Rectal smooth muscle tissue (tissue), 1 donor: ENCODE data around the gene DPH2.

Experiments
- H3K27ac ChIP-seq: one replicate; pipeline ENCODE4 v1.7.0; 2013; ENCODE audit warnings: low read depth, low read length, inconsistent platforms
- H3K27me3 ChIP-seq: one replicate; pipeline ENCODE4 v1.7.0; 2013; ENCODE audit warnings: low read length; ENCODE audit not compliant: control insufficient read depth, insufficient read depth
- H3K36me3 ChIP-seq: one replicate; pipeline ENCODE4 v1.7.0; 2013; ENCODE audit warnings: low read length; ENCODE audit not compliant: control insufficient read depth, insufficient read depth
- H3K4me1 ChIP-seq: one replicate; pipeline ENCODE4 v1.7.0; 2013; ENCODE audit warnings: low read length; ENCODE audit not compliant: control insufficient read depth, insufficient read depth
- H3K4me3 ChIP-seq: one replicate; pipeline ENCODE4 v1.7.0; 2013; ENCODE audit warnings: low read length
- H3K9ac ChIP-seq: one replicate; pipeline ENCODE4 v1.7.0; 2013; ENCODE audit warnings: low read length

Gene DPH2, protein sequence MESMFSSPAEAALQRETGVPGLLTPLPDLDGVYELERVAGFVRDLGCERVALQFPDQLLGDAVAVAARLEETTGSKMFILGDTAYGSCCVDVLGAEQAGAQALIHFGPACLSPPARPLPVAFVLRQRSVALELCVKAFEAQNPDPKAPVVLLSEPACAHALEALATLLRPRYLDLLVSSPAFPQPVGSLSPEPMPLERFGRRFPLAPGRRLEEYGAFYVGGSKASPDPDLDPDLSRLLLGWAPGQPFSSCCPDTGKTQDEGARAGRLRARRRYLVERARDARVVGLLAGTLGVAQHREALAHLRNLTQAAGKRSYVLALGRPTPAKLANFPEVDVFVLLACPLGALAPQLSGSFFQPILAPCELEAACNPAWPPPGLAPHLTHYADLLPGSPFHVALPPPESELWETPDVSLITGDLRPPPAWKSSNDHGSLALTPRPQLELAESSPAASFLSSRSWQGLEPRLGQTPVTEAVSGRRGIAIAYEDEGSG

DNA sequence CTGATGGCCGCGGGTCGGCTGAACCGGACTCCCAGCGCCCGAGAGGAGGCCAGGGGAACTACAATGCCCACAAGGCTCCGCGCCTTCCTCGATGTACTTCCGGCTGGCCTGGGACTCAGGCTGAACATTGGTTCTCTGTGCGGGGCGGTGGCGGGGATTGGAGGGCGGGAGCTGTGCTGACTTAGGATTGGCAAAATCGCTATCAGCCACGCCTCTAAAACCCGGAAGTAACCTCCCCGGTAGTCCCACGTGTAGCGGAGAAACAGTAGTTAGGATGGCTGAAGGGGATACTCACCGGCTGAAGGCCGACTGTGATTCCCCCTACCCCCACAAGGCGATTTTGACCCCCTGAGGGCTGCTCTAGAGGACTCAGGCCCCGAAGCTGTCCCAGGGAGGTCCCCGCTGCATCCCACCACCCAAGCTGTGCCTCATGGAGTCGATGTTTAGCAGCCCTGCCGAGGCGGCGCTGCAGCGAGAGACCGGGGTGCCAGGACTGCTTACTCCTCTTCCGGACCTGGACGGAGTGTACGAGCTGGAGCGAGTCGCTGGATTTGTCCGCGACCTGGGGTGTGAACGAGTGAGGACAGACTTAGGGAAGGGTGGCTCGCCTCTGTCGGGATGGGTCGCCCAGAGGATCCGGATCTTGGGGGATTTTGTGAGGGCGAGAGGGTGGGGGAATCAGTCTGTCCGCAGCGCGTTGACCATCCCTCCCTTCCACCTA, at the start of gene DPH2:
TSS of gene DPH2 (plus strand) at position 265 of the 721 bp plus-strand sequence. CDS start at position 431, 166 bp downstream.
- Histone ChIP-seq H3K9ac (no peak within 1 kb of the TSS), H3K4me3 (peak within 1 kb of the TSS; percentile 93), H3K36me3 (peaks cover 7% of the 10 kb centered on the region), H3K27ac (no peak within 1 kb of the TSS), H3K4me1 (peaks cover 5% of the 10 kb centered on the region), H3K27me3 (no peaks in the 10 kb centered on the region)

DNA sequence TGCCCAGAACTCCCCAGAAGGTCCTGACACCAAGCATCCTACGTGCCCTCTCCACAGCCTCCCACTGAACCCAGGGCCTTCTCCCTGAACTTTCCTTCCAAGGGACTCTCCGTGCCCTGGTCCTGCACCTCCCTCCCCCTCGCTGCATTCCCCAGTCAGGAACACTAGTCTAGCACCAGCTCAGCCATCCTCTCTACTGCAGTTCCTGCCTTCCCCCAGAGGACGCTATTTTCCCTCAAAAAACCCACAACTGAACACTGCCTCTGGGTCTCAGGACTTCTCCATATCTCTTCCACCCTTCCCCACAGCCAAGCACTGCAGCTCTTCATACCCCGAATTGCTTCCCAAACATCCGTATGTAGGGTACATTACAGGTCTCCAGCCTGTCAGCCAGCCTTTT, 48.8 kb upstream of the DPH2 start:
- H3K27me3 ChIP-seq: no peaks in the 10 kb centered on the region
- H3K27ac ChIP-seq: no peak overlapping the region
- H3K4me1 ChIP-seq: no peaks in the 10 kb centered on the region
- no peaks in the 10 kb centered on the region for H3K36me3 ChIP-seq
- no peak overlapping the region for H3K4me3 ChIP-seq
- H3K9ac ChIP-seq: no peak overlapping the region

DNA sequence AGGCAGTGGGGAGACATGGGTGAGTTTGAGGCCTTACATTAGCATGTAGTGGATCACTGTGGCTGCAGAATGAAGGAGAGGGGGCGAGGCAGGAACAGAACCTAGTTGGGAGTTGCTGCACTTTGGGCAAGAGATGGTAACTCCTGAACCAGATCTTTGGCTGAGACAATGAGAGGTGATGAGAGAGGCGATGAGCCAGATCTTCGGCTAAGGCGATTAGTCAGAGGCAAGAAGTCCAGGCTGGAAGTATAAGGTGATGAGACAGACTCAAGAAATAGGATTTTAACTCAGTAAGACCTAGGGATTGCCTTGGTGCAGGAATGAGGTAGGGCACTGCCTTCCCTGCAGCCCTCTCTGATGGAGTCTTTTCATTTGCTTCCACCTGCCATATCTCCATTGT, 45.3 kb upstream of the DPH2 start:
- Histone ChIP-seq H3K4me1 (no peaks in the 10 kb centered on the region), H3K4me3 (no peak overlapping the region), H3K27me3 (no peaks in the 10 kb centered on the region), H3K36me3 (no peaks in the 10 kb centered on the region), H3K9ac (no peak overlapping the region), H3K27ac (no peak overlapping the region)

DNA sequence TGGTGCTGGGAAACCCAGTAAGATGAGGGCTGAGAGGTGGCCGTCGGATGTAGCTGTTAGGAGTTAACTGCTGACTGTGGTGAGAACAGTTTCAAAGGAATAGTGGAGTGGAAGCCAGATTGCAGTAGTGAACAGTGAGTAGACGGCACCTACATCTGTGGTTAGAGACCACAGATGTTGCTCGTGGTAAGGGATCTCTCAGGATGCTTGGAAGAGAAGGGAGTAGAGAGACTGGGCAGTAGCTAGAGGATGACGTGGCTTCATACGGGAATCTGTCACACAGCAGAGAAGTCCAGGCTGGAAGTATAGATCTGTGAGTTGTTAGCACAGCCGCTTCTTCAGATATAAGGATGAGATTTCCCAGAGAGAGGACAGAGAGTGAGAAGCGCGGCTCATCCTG, 44.0 kb upstream of the DPH2 start:
- Histone ChIP-seq H3K4me3 (no peak overlapping the region), H3K4me1 (no peaks in the 10 kb centered on the region), H3K27ac (no peak overlapping the region), H3K27me3 (no peaks in the 10 kb centered on the region), H3K36me3 (no peaks in the 10 kb centered on the region), H3K9ac (no peak overlapping the region)

DNA sequence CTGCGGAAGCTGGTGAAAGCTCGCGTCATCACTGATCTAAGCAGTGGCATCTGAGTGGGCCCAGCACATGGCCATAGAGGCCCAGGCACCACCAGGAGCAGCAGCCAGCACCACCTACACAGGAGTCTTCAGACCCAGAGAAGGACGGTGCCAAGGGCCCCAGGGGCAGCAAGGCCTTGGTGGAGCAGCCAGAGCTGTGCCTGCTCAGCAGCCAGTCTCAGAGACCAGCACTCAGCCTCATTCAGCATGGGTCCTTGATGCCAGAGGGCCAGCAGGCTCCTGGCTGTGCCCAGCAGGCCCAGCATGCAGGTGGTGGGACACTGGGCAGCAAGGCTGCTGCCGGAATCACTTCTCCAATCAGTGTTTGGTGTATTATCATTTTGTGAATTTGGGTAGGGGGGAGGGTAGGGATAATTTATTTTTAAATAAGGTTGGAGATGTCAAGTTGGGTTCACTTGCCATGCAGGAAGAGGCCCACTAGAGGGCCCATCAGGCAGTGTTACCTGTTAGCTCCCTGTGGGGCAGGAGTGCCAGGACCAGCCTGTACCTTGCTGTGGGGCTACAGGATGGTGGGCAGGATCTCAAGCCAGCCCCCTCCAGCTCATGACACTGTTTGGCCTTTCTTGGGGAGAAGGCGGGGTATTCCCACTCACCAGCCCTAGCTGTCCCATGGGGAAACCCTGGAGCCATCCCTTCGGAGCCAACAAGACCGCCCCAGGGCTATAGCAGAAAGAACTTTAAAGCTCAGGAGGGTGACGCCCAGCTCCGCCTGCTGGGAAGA, 39.5 kb upstream of the DPH2 start:
- Histone ChIP-seq H3K27ac (no peak overlapping the region), H3K4me3 (no peak overlapping the region), H3K36me3 (no peaks in the 10 kb centered on the region), H3K4me1 (no peaks in the 10 kb centered on the region), H3K27me3 (no peaks in the 10 kb centered on the region), H3K9ac (no peak overlapping the region)

DNA sequence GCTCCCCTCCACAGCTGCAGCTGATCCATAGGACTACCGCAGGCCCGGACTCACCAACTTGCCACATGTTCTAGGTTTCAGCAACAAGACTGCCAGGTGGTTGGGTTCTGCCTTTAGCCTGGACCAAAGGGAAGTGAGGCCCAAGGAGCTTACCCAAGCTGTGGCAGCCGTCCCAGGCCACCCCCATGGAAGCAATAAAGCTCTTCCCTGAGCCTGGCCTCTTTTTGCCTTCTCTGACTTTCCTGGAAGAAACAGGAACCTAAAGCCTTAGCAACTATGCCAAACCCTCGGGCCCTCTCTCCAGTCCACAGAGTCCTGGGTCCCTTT, 38.9 kb upstream of the DPH2 start:
- H3K36me3 ChIP-seq: no peaks in the 10 kb centered on the region
- no peak overlapping the region for H3K27ac ChIP-seq
- no peaks in the 10 kb centered on the region for H3K27me3 ChIP-seq
- no peak overlapping the region for H3K4me3 ChIP-seq
- peaks cover 3% of the 10 kb centered on the region for H3K4me1 ChIP-seq
- no peak overlapping the region for H3K9ac ChIP-seq

DNA sequence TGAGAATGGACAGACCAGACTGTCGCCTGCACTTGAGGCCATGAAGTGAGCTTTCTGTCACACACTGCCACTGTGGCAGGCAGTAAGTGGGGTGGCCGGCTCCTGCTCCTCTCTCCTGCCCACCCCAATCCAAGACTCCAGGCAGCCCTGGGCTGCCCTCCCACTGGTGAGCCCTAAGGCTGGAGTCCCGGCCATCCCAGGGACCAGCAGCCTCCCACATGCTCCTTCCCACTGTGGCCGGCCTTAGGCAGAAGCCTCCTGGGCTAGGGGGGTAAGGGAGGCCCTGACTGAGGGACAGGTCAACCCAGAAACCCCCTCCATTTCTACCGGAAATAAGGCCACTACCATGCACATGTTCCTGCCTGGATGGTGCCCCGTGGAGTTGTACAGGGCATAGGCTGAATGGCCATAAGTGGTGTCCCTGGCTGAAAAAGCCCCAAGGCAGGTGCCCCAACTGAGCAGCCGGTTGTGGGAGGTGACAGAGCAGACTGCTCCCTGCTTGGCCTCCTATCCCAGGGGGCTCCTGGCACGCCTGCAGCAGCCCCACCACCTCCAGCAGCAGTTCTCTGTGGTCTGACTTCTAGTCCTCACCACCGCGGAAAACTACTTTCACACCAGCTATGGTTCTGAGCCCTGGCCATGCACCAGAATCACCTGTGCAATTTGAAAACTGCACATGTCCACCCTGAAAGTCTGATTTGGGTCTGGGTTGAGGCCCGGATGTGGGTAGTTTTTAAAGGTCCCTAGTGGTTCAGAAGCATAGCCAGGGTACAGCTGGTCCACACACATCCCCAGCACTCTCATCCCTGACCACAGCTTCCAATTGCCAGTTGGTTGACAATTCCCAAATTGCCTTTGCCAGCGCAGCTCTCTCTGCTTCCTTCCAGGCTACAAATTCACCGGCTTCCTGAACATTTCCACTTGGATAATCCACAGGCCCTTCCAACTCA, 37.8 kb upstream of the DPH2 start:
- Histone ChIP-seq H3K36me3 (no peaks in the 10 kb centered on the region), H3K9ac (no peak overlapping the region), H3K4me1 (peaks cover 3% of the 10 kb centered on the region), H3K27me3 (no peaks in the 10 kb centered on the region), H3K27ac (no peak overlapping the region), H3K4me3 (no peak overlapping the region)

DNA sequence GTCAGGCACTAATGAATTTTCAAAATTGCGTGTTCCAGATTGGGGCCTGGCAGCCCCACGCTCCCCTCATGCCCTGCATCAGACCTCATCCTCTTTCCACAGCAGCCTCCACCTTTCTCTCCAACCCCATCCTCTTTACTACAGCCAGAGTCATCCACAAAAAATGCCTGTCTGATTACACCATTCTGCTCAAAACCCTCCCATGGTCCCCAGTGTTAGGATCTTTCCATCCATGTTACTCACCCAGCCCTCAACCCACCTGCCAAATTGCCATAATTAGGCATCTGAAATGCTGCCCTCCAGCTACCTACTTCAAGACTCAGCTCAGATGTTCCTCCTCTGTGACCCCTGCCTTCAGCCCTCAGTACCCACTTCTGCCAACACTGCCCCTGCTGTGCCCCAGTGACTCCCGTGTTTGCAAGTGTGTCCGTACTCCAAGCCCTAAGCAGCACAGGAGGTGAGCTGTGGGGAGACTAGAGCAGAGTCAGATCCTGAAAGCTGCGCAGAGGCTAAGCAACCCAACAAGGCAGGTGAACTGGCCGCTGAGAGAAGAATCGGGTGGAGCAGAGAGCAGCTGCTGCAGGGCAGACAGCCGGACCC, 36.9 kb upstream of the DPH2 start:
- Histone ChIP-seq H3K4me3 (peak overlapping the region; percentile 49), H3K27ac (no peak overlapping the region), H3K27me3 (no peaks in the 10 kb centered on the region), H3K4me1 (peaks cover 3% of the 10 kb centered on the region), H3K9ac (no peak overlapping the region), H3K36me3 (no peaks in the 10 kb centered on the region)

DNA sequence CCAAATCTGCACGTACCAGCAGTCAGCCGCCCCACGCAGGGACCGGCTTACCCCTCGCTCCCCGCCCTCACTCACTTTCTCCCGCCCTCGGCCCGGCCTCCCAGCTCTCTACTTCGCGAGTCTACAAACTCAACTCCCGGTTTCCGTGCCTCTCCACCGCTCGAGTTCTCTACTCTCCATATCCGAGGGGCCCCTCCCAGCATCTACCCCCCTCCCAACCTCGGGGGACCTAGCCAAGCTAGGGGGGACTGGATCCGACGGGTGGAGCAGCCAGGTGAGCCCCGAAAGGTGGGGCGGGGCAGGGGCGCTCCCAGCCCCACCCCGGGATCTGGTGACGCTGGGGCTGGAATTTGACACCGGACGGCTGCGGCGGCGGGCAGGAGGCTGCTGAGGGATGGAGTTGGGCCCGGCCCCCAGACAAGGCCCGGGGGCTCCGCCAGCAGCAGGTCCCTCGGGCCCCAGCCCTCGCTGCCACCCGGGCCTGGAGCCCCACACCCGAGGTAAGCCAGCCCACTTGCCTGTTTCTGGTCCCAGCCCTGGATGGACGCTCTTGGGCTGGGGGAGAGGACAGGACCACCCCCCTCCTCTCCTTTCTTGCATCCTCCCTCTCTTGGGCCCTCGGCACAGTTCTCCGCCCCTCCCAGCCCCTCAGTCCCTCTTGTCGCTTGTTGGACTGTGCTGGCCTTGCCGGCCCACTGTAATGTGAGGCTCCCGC, 36.3 kb upstream of the DPH2 start, which contains the start of gene ARTN:
TSS of gene ARTN (plus strand) at position 416 of the 715 bp plus-strand sequence. CDS start 1,856 bp downstream, outside the sequence.
- H3K36me3 ChIP-seq: no peaks in the 10 kb centered on the region

DNA sequence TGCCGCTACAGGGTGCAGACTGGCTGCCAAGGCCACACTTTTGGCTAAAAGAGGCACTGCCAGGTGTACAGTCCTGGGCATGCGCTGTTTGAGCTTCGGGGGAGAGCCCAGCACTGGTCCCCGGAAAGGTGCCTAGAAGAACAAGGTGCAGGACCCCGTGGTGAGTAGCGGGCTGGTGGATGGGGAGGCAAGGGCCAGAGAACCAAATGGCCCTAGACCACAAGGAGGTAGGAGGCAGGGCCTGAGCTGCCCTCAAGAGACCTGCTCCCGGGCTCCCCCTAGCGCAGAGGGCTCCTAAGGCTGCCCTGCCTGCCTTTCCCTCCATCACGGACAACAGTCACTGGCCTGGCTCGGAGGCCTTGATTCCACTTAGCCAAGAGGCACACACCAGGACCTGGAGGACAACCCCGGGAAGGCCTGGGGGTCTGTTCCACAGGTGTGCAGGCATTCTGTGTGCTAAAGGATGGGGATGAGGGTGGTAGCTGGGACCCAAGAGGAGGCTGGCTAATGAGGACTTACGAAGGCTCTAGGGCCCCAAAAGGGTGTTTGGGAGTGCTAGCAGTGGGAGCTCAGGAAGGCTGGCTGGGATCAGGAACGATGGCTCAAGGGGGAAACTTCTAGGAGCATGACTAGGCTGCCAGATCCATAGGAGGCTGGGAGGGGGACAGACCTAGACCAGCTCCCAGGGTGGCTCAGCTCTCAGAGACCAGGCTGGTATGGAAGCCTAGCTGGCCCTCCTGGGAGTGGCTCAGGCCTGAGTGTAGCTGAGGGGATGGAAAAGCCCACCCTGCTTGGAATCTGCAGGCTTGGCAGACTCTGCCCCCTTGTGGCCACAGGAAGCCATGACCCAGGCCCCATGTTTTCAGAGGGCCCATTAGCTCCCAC, 35.5 kb upstream of the DPH2 start:
- Histone ChIP-seq H3K27me3 (no peaks in the 10 kb centered on the region), H3K27ac (no peak overlapping the region), H3K4me3 (peak overlapping the region; percentile 49), H3K36me3 (no peaks in the 10 kb centered on the region), H3K9ac (no peak overlapping the region), H3K4me1 (peaks cover 3% of the 10 kb centered on the region)

More for the DNA sequence above, 36.3 kb upstream of the DPH2 start, which contains the start of gene ARTN:
- no peaks in the 10 kb centered on the region for H3K27me3 ChIP-seq
- peak within 1 kb of the TSS; percentile 49 for H3K4me3 ChIP-seq
- H3K27ac ChIP-seq: no peak within 1 kb of the TSS
- H3K4me1 ChIP-seq: peaks cover 3% of the 10 kb centered on the region
- no peak within 1 kb of the TSS for H3K9ac ChIP-seq
